Measurements from ENCODE around the gene CYP11A1.
A peak's percentile ranks its signal among the peaks of the same experiment; 100 is the strongest.

CYP11A1 gene

DNA sequence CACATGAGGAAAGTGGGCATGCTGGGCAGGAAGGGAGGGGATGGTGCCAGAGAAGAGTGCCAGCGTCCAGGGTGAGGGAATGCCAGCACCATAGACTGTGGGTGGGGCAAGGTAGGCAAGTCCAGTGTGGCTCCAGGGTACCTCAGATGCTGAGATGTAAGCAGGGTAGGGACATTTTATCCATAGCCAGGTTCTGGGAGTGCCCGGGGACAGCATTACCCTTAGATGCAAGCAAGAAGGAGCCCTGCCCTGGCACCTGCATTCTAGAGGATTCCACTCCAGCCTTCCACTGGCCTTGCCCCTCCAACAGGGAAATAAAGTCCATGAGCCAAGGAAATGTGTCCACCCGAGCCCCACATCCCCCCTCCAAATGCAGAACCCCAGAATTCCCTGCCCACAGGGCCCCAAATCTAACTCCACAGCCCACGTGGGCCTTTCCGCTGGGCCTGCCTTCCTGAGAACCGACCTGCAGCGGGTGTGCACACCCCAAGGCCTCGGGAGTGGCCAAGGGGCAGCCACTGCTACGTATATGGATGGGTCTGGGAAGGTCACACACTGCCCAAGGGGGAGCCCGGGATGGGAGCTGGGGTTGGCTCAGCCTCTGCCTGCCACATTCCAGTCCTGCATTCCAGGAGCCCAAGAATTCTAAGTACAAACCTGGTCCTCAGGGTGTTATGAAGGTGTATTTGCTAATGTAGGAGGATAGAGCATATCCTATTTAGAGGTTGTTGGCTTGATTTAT, 20.3 kb upstream of the CYP11A1 start:
- DNase-seq = no peak

DNA sequence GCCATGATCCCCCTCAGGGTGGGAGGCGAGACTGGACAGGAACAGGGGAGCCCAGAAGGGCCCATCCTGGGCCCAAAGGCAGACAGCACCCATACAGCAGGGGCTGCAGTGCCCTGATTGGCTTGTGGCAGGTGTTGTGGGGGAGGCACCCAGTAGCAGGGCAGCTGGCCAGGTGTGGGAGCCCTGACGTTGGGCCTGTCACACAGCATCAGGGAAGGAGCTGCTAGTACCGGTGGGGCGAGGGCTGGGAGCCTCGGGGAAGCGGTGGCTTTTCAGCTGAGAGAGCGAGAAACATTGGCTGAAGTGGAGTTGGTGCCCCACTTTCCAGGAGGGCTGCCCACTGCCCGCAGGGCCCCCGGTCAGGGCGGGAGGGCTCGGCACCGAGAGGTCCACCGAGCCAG, 19.7 kb upstream of the CYP11A1 start:
- DNase-seq = no peak

- DNase-seq = no peak
Measured at GRCh38 chr15:74386496-74387140, 19.2 kb upstream of the CYP11A1 start.

- DNase-seq = no peak
Measured at GRCh38 chr15:74385733-74386132, 18.3 kb upstream of the CYP11A1 start.

DNA sequence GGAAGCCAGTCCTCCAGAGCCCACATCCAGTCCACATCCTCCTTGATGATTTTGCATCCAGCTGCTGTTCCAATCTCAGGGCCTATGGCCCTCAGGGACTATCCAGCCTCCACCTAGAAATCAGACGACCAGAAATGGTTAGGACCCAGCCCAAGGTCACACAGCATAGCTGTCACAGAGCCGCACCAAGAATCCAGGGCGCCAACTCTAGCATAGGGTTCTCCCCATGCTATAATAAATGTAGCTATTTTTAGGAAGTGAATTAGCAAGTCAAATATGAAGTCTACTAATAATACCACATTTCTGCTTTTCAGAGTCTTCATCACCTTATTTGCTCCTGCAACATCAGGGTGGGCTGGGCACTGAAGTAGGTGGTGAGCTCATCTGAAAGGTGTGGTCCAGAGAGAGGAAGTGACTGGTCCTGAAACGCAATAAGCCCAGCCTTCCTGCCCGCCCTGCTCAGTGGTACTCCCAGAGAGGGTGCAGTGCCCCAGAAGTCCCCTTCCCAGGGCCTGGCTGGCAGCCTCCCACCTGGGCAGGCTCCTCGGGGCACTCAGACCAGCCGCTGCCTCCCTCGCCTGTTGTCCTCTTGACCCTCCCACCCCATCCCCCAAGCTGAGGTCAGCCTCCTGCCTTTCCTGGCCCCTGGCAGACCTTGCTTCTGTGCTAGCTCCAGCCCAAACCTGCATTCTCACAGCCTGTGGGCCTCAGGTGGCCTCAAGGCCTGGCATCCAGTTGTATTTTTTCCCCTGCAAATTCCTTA, 17.6 kb upstream of the CYP11A1 start:
- no peak for DNase-seq

- no peak for DNase-seq
Measured at GRCh38 chr15:74384566-74384880, 17.1 kb upstream of the CYP11A1 start.

DNA sequence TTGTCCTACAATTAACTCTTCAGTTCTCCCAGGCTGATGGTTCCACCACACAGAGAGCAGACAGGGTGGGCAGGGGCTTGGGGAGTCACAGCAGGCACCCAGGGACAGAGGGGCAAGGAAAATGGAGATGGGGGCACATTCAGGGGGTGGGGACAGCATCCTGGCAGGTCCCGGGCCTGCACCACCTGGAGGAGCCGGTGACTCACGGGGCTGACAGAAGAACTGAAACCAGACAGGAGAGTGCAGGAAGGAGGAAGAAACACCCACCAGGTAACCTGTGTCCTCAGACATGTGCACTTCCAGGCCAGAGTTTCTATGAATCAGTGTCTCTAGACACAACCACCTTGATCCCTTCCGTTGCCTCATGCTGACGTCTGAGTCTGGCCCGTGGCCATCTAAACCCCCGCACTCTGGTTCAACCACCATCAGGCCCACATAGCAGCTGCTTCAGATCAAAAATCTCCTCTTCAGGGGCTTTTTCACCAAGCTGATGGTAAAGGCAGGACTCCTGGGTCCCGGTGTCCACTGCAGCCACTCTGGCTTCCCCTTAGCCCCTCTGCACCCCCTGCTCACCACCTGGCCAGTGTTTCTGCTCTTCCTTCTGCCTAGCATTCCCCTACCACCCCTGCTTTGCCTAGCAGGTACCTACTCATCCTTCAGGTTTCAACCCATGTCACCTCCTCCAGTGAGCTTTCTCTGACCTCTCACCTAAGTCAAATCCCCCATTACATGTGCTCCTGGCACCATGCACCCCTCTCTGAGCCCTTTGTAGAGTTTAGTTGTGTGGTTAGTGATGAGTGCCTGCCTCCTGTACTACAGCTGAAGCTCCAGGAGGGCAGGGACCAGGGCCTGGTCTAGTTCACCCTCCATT, 16.5 kb upstream of the CYP11A1 start:
- DNase-seq = no peak

DNA sequence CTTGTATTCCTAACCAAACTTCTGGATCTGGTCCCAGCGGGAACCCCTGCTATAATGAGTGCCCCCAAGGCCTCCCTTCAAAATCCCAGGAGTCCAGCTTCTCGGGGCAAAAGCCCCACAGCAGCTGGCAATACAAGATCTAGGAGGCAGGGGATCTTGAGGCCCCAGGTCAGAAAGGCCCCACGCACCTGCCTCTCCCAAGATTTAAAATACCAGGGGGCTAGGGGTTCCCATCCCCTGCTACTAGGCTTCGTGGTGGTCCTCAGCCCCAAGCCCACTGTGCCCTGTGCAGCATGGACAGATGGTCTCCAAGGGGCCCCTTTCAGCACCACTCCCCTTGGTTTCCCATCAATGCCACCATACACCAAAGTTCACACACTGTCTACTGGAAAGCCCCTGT, 15.8 kb upstream of the CYP11A1 start:
- no peak for DNase-seq

DNA sequence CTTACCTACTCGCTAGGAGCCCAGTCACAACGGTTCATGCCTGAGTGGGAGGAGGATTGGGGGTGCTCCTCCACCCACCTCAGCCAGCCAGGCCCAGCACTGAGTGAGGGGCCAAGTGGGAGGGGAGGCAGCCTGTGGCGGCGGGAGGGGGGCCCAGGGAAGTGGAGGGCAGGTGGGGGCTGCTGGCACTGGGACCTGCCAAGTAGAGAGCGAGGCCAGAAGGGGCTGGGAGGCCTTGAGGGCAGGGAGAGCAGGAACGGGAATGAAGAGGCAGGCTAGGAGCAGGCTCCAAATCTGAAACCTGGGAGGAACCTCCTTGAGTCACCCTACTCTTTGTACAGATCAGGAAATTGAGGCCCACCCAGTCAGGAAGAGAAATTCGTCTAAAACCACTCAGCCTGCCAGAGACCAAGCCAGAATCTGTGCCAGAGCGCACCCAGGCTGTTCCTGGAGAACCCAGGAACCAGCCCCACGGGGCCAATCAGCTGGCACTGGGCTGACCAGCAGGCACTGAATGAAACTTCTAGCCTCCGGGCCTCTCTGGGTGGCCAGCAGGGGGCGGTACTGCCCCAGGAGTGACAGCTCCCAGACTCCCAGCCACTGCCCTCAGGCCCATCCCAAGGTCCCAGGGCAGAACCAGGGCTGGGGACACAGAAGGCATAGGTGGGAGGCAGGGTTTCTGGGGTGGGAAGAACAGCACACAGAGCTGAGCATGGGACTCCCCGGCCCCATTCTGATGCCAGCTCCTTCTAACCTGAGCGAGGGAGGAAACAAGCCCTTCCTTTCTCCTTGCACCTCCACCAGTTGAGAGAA, 14.8 kb upstream of the CYP11A1 start:
- peak in 1 of 2 experiments; percentile 29 for DNase-seq

GRCh38 chr15:74381481-74381880, 14.0 kb upstream of the CYP11A1 start:
- no peak for DNase-seq

DNA sequence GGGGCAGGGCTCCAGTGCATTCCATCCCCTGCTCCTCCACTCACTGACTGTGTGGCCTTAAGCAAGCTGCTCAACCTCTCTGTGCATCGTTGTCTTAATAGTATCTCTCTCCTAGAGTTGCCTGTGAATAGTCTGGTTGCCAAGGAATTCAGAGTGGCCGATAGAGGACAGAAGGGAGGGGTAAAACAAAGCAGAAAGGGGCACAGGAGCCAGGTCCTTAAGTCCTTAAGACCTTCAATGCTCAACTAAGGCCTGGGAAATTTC, 13.7 kb upstream of the CYP11A1 start:
- no peak for DNase-seq

DNA sequence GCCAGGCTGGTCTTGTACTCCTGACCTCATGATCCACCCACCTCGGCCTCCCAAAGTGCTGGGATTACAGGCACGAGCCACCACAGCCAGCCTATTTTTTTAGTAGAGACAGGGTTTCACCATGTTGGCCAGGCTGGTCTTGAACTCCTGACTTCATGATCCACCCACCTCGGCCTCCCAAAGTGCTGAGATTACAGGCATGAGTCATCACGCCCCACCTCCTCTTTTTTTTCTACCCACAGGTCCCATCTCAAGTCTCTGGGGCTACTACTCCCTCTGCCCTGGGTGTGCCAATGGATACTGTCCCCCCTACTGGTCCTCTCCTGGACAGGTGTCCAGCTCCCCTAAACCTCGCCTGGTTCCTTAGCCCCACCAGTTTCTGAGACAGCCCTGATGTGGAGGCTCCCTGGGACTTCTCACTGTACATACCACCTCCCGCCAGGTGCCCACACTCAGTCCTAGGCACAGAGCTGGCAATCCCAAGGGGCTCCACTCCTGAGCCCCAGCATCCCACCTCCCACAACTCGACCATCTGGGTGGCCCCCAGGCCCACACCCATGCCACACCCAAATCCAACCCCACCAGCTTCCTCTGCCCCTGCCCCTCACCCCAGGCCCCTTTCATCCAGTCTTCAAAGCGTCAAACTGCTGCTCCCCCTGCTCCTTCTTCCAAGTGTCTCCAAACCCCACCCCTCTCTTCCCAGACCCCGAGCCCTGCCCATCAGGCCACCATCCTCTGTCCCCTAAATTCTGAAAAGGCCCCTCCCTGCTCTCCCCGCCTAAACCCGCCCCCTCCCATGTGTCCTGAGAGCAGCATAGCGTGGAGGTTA, 13.1 kb upstream of the CYP11A1 start:
- no peak for DNase-seq

DNA sequence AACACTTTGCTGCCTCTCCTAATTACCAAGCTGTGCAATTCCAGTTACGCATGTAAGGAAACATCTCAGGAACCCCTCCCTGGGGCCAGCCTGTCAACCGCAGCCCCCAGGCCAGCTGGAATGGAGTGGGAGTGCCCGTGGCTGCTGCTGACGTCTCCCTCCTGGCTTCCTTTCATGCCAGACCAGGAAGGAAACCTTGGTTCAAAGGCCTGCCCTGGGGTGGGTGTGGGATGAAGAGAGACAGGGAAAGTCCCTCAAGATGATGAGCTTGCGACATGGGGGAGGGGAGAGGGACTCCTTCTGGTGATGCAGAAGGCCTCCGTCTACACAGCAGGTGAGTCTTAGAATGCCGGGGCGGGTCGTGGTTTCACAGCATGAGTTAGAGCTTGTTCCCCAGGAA, 11.4 kb upstream of the CYP11A1 start:
- no peak for DNase-seq

- no peak for DNase-seq
Measured at GRCh38 chr15:74377831-74378766, 10.7 kb upstream of the CYP11A1 start.

DNA sequence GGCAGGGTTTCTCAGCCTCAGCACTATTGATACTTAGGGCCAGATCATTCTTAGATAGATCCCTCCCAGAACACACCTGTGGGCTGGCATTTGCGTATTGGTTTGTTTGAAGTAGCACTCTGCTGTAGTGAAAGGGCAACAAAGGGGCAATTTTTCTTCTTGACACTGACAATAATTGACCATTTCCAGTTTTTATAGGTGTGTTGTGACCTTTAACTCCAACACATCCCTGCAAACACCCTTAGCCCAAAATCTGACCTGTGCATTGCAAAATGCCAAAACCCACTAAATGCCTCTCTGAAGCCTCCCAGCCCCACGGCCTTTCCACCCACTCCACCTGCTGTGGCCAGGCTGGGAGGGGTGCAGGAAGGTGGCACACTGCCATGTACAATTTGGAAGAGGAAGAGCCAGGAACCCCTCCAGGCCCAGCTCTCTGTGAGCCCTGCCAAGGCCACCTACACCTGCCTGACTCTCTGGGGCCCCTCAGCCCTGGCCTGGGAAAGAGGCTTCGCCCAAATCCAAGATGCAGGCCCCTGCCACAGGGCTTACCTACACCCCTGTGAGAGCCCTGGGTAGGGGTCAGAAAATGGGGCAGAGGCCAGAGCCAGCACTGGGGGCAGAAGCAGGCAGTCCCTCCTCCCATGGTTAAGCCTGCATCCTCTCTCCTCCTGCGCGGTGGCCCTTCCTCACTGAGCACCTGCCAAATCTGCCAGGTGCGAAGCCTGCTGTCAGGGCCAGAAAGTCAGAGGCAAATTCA, 9.6 kb upstream of the CYP11A1 start:
- DNase-seq = no peak

- no peak for DNase-seq
Measured at GRCh38 chr15:74376226-74376625, 8.8 kb upstream of the CYP11A1 start.

DNA sequence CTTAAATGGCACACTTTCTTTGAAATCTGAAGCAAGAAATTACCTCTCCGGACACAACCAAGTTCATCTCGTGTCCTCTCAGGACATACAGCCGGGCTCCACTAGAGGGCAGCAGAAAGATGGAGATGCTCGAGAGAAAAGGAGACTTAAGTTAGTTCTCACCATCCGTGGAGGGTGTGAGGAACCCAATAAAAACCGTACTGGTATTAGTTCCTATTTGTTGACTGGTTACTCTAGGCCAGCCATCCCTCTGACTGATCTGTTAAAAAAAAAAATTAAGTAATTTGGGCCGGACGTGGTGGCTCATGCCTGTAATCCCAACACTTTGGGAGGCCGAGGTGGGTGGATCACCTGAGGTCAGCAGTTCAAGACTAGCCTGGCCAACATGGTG, 7.9 kb upstream of the CYP11A1 start:
- peak in 1 of 2 experiments; percentile 56 for DNase-seq

- no peak for DNase-seq
Measured at GRCh38 chr15:74374648-74375302, 7.3 kb upstream of the CYP11A1 start.
